ENCODE measurements around the gene PLAAT5. TPM values are rescaled to one million over a fixed set of nuclear protein-coding genes. Genes with fewer than 3 reads are reported as not detected.
A peak's percentile ranks its signal among the peaks of the same experiment; 100 is the strongest.
"Not testable (repeated sequence)": the region's sequence is repeated elsewhere in the genome, so short reads cannot be mapped to it uniquely, and the experiment has no call there.

The PLAAT5 gene
- total and polyA plus RNA-seq, 2 of the 8 experiments (the other 6 are each of a cell fraction or from before 2014, with no cell fraction given) = 16.0 to 18.7 TPM

- H3K56ac ChIP-seq (replicated peaks; ENCODE audit: insufficient read length, low read depth, low read length); H2BK120ac ChIP-seq (replicated peaks; ENCODE audit: low read depth, low read length); DNase-seq (ENCODE audit: low read depth in 1 of 2, low spot score in 2 of 2); H4K5ac ChIP-seq (ENCODE audit: insufficient read length, low read depth, low read length); H3K79me1 ChIP-seq (ENCODE audit: low read depth, low read length); H2BK20ac ChIP-seq (ENCODE audit: low read length); POLR2A ChIA-PET (ENCODE audit: partially characterized antibody); H3K27me3 ChIP-seq (replicated peaks in 1 of 4; ENCODE audit: control insufficient read depth in 3 of 4, extremely low read depth in 1 of 4, insufficient read depth in 3 of 4, low read length in 3 of 4); H3K4me3 ChIP-seq (ENCODE audit: extremely low read depth in 1 of 4, insufficient read depth in 2 of 4, low read depth in 3 of 4, low read length in 4 of 4); H3K18ac ChIP-seq (ENCODE audit: extremely low read depth, low read length); H3K79me2 ChIP-seq (ENCODE audit: control insufficient read depth in 1 of 2, insufficient read depth in 2 of 2, low read length in 2 of 2); H3K27ac ChIP-seq (ENCODE audit: low read depth, low read length); H4K91ac ChIP-seq (replicated peaks; ENCODE audit: insufficient read length, low read length); H3K9ac ChIP-seq (replicated peaks in 1 of 4; ENCODE audit: extremely low read depth in 1 of 4, low read depth in 3 of 4, low read length in 3 of 4); H3K4ac ChIP-seq (replicated peaks; ENCODE audit: insufficient read length, low read depth, low read length); H2AFZ ChIP-seq (ENCODE audit: low read length); H4K8ac ChIP-seq (ENCODE audit: extremely low read depth, insufficient read depth, low read length); H3K14ac ChIP-seq (ENCODE audit: insufficient read length); H3K4me1 ChIP-seq (replicated peaks in 1 of 4; ENCODE audit: control insufficient read depth in 3 of 4, insufficient read depth in 4 of 4, low read length in 3 of 4); H3K23me2 ChIP-seq (ENCODE audit: low read depth, low read length); H3K36me3 ChIP-seq (ENCODE audit: control insufficient read depth in 2 of 4, insufficient read depth in 4 of 4, low read length in 3 of 4); H3K23ac ChIP-seq (ENCODE audit: insufficient read length); H2BK12ac ChIP-seq (ENCODE audit: low read depth, low read length); H4K20me1 ChIP-seq (replicated peaks in 1 of 2; ENCODE audit: control insufficient read depth in 1 of 2, insufficient read depth in 2 of 2, low read length in 2 of 2); H3K4me2 ChIP-seq (ENCODE audit: insufficient read depth in 1 of 2, low read depth in 2 of 2, low read length in 2 of 2); FAIRE-seq: not testable (repeated sequence)
- WGBS, 2 experiments (ENCODE audit: extremely low coverage in 1 of 2, insufficient coverage in 1 of 2, insufficient read length in 1 of 2, insufficient replicate concordance in 2 of 2, low coverage in 1 of 2, low lambda C conversion rate in 2 of 2, missing lambda C conversion rate in 1 of 2) = 43% methylated on average over 2 of the region's 2 CpGs; no CpG with 5 or more reads in 1 of the 2 experiments
- 0 out of 2 replicates have a peak overlapping the region, but pooled peaks have one; percentile 30 for H2AK5ac ChIP-seq (ENCODE audit: low read depth, low read length)
- peaks cover 0 to 14% of the 10 kb centered on the region in 2 experiments; a peak in 3 of 4 replicates for H3K9me3 ChIP-seq (ENCODE audit: insufficient read depth in 2 of 2, low read depth in 1 of 2, low read length in 1 of 2)
- 0 out of 2 replicates have a peak overlapping the region, but pooled peaks have one; percentile 34 for H2BK15ac ChIP-seq (ENCODE audit: low read length)
- H2BK5ac ChIP-seq (ENCODE audit: low read depth, low read length) = peak overlapping the region; percentile 15; the same call in 1 of the 2 replicates
- CTCF ChIA-PET (ENCODE audit: partially characterized antibody) = interaction anchor here (0.8 to 1.1 kb wide), 2 partner anchors 48 to 49 kb away, joined by 3 read pairs; no protein-coding TSS in a partner anchor
Observed at GRCh38 chr11:63430731-63431130, 60.2 kb downstream of the PLAAT5 start.
